Renal pelvis (tissue), 4 donors: ENCODE data around the gene A1BG. TPM values are rescaled to one million over a fixed set of nuclear protein-coding genes. Genes with fewer than 3 reads are reported as not detected.

Source experiments
- DNase-seq: peaks from one replicate; pipeline ENCODE4 v3.0.0-alpha.2; 2013
- polyA plus RNA-seq, 3 donors: library from polyadenylated mRNA; unstranded; fragments of 120-200 nt; gene quantifications; one replicate each; pipeline ENCODE4 v1.2.1, GENCODE V29; 2013; ENCODE audit not compliant: insufficient read length in 3 of 3

The A1BG gene
- polyA plus RNA-seq, 3 donors = 1.6 to 2.1 (median 2.0) TPM

GRCh38 chr19:58338825-58339558, 14.3 kb downstream of the A1BG start:
- no peak for DNase-seq

GRCh38 chr19:58338336-58338735, 15.0 kb downstream of the A1BG start:
- DNase-seq = no peak

GRCh38 chr19:58336820-58337219, 16.5 kb downstream of the A1BG start:
- DNase-seq = no peak

- DNase-seq = no peak
Measured at GRCh38 chr19:58336216-58336615, 17.1 kb downstream of the A1BG start.

- no peak for DNase-seq
Measured at GRCh38 chr19:58335630-58336029, 17.7 kb downstream of the A1BG start.

GRCh38 chr19:58334691-58335249, 18.5 kb downstream of the A1BG start:
- no peak for DNase-seq

GRCh38 chr19:58332697-58333096, 20.6 kb downstream of the A1BG start:
- DNase-seq = no peak

GRCh38 chr19:58330458-58330857, 22.8 kb downstream of the A1BG start:
- DNase-seq = no peak

GRCh38 chr19:58328999-58329398, 24.3 kb downstream of the A1BG start:
- no peak for DNase-seq

- peak; percentile 98 for DNase-seq
Measured at GRCh38 chr19:58326914-58327726, 26.2 kb downstream of the A1BG start, which contains the start of gene ZSCAN22. ZSCAN22 (plus strand) TSS chr19:58326994; CDS start chr19:58334803, 7,809 bp downstream.

- DNase-seq = no peak
Measured at GRCh38 chr19:58326501-58326913, 26.8 kb downstream of the A1BG start.

- DNase-seq = no peak
Measured at GRCh38 chr19:58325311-58326022, 27.8 kb downstream of the A1BG start.

- DNase-seq = no peak
Measured at GRCh38 chr19:58319241-58319640, 34.1 kb downstream of the A1BG start.

GRCh38 chr19:58318297-58318696, 35.0 kb downstream of the A1BG start:
- DNase-seq = no peak

GRCh38 chr19:58317476-58318072, 35.7 kb downstream of the A1BG start:
- DNase-seq = peak; percentile 35

GRCh38 chr19:58315580-58315979, 37.7 kb downstream of the A1BG start:
- no peak for DNase-seq

- DNase-seq = no peak
Measured at GRCh38 chr19:58311345-58311865, 41.9 kb downstream of the A1BG start.

GRCh38 chr19:58310685-58311084, 42.6 kb downstream of the A1BG start:
- DNase-seq = peak; percentile 14

GRCh38 chr19:58307736-58308135, 45.6 kb downstream of the A1BG start:
- DNase-seq = no peak

GRCh38 chr19:58305932-58306323, 47.4 kb downstream of the A1BG start:
- DNase-seq = no peak
